IMR-90 (cell line): ENCODE results near the gene CNPY2. TPM values are rescaled to one million over a fixed set of nuclear protein-coding genes. Genes with fewer than 3 reads are reported as not detected.

Source experiments
- ATAC-seq: fragments of 200-7000 bp; cut with Tn5 transposase; 2 replicates; pipeline ENCODE4 v1.9.1; 2020; ENCODE audit warnings: low read depth, mild to moderate bottlenecking, moderate library complexity
- BruUV-seq: library from RNA; stranded (reverse); fragments of 400-500 nt; replicated peaks from 2 replicates; lab custom pipeline; 2021; lab: Mats Ljungman, UMichigan
- CTCF ChIA-PET: fragments of 300-600 bp; formaldehyde crosslinking; extraction: SDS; loops from one replicate; lab custom pipeline; 2021; ENCODE audit warnings: antibody characterized with exemption; lab: Yijun Ruan, JAX
- POLR2A ChIA-PET: fragments of 300-600 bp; sonication (Branson Sonifier 250); formaldehyde crosslinking; loops from one replicate; lab custom pipeline; 2022; ENCODE audit warnings: antibody characterized with exemption; ENCODE audit not compliant: unreplicated experiment; lab: Charles Lee
- DNase-seq: peaks from one replicate; pipeline ENCODE4 v3.0.0; 2013
- H2AFZ ChIP-seq: replicated peaks from 2 replicates; pipeline ENCODE3; 2013; ENCODE audit warnings: low read length, mild to moderate bottlenecking; ENCODE audit not compliant: poor library complexity
- H2AK5ac ChIP-seq: 2 replicates; pipeline ENCODE4 v1.6.1; 2013; ENCODE audit warnings: low read depth, low read length, inconsistent platforms
- H2AK9ac ChIP-seq: replicated peaks from 2 replicates; pipeline ENCODE3; 2013; ENCODE audit warnings: mild to moderate bottlenecking, low read depth, low read length, moderate library complexity; ENCODE audit not compliant: poor library complexity
- H2BK120ac ChIP-seq: 2 replicates; pipeline ENCODE4 v1.6.1; 2013; ENCODE audit warnings: low read depth, low read length, inconsistent platforms
- H2BK15ac ChIP-seq: 3 replicates; pipeline ENCODE4 v1.6.1; 2013; ENCODE audit warnings: low read depth, low read length, inconsistent platforms
- H2BK20ac ChIP-seq: 2 replicates; pipeline ENCODE4 v1.6.1; 2013; ENCODE audit warnings: low read depth, mild to moderate bottlenecking, inconsistent platforms, low read length, moderate library complexity
- H2BK5ac ChIP-seq: 2 replicates; pipeline ENCODE4 v1.6.1; 2013; ENCODE audit warnings: mild to moderate bottlenecking, low read depth, low read length, inconsistent platforms; ENCODE audit not compliant: poor library complexity, severe bottlenecking
- H3K14ac ChIP-seq: replicated peaks from 2 replicates; pipeline ENCODE4 v1.6.1; 2013; ENCODE audit warnings: low read depth, low read length, inconsistent platforms
- H3K18ac ChIP-seq: 2 replicates; pipeline ENCODE4 v1.6.1; 2013; ENCODE audit warnings: low read depth, low read length, control low read depth
- H3K23ac ChIP-seq: 2 replicates; pipeline ENCODE4 v1.6.1; 2013; ENCODE audit warnings: low read depth, low read length, inconsistent platforms
- H3K27ac ChIP-seq: 2 replicates; pipeline ENCODE4 v1.5.1; 2013; ENCODE audit warnings: mild to moderate bottlenecking, control low read depth, low read length; ENCODE audit not compliant: insufficient read depth
- H3K27me3 ChIP-seq: 2 replicates; pipeline ENCODE4 v1.6.1; 2013; ENCODE audit warnings: low read length; ENCODE audit not compliant: control insufficient read depth, insufficient read depth
- H3K36me3 ChIP-seq: 2 replicates; pipeline ENCODE4 v1.6.1; 2013; ENCODE audit warnings: low read length, mixed read lengths; ENCODE audit not compliant: control insufficient read depth, insufficient read depth
- H3K4ac ChIP-seq: 2 replicates; pipeline ENCODE4 v1.6.1; 2013; ENCODE audit warnings: low read depth, low read length, inconsistent platforms
- H3K4me1 ChIP-seq: 2 replicates; pipeline ENCODE4 v1.6.1; 2013; ENCODE audit warnings: low read length, mixed read lengths; ENCODE audit not compliant: control insufficient read depth, insufficient read depth
- H3K4me2 ChIP-seq: 2 replicates; pipeline ENCODE4 v1.6.1; 2013; ENCODE audit warnings: low read depth, mild to moderate bottlenecking, control low read depth, low read length, moderate library complexity
- H3K4me3 ChIP-seq: 2 replicates; pipeline ENCODE4 v1.5.1; 2013; ENCODE audit warnings: low read depth, mild to moderate bottlenecking, control low read depth, low read length, moderate library complexity; ENCODE audit not compliant: insufficient read depth
- H3K56ac ChIP-seq: 2 replicates; pipeline ENCODE4 v1.6.1; 2013; ENCODE audit warnings: low read length, inconsistent platforms; ENCODE audit not compliant: insufficient read depth; ENCODE audit errors: extremely low read depth
- H3K79me1 ChIP-seq, 2 experiments: 2 replicates each; pipeline ENCODE4 v1.6.1; 2013; ENCODE audit warnings: low read length in 2 of 2, inconsistent platforms in 1 of 2, low read depth in 1 of 2
- H3K9ac ChIP-seq: 2 replicates; pipeline ENCODE4 v1.6.1; 2013; ENCODE audit warnings: low read depth, low read length, control low read depth
- H3K9me1 ChIP-seq: 2 replicates; pipeline ENCODE4 v1.6.1; 2013; ENCODE audit warnings: low read length, inconsistent platforms; ENCODE audit not compliant: insufficient read depth
- H3K9me3 ChIP-seq: 2 replicates; pipeline ENCODE4 v1.6.1; 2013; ENCODE audit warnings: low read length; ENCODE audit not compliant: control insufficient read depth, insufficient read depth
- H4K20me1 ChIP-seq: 2 replicates; pipeline ENCODE4 v1.6.1; 2013; ENCODE audit warnings: low read length, inconsistent platforms; ENCODE audit not compliant: insufficient read depth
- H4K5ac ChIP-seq: 2 replicates; pipeline ENCODE4 v1.6.1; 2013; ENCODE audit warnings: mild to moderate bottlenecking, low read depth, low read length, control low read depth
- H4K8ac ChIP-seq, 2 experiments: 2 replicates each; pipeline ENCODE4 v1.6.1; 2013; ENCODE audit warnings: low read depth in 2 of 2, low read length in 2 of 2, control low read depth in 1 of 2, inconsistent platforms in 1 of 2
- H4K91ac ChIP-seq: 2 replicates; pipeline ENCODE4 v1.6.1; 2013; ENCODE audit warnings: low read depth, low read length, inconsistent platforms; ENCODE audit not compliant: insufficient read depth
- BHLHE40 ChIP-seq: fragments of 150-350 bp; IDR thresholded peaks from 2 replicates; pipeline ENCODE4 v1.6.1; 2016; ENCODE audit warnings: mild to moderate bottlenecking, low read depth, low read length
- CEBPB ChIP-seq: IDR thresholded peaks from 2 replicates; pipeline ENCODE4 v1.6.1; 2012; ENCODE audit warnings: low read depth, low read length, improper control_type of control experiment
- CTCF ChIP-seq: conservative IDR thresholded peaks from 2 replicates; pipeline ENCODE4 v1.5.1; 2012; ENCODE audit warnings: mild to moderate bottlenecking, low read depth, low read length, improper control_type of control experiment
- ELK1 ChIP-seq: fragments of 150-350 bp; IDR thresholded peaks from 2 replicates; pipeline ENCODE4 v1.6.1; 2016; ENCODE audit warnings: low read depth, mild to moderate bottlenecking, low read length, moderate library complexity, borderline replicate concordance
- FOS ChIP-seq: fragments of 150-350 bp; IDR thresholded peaks from 2 replicates; pipeline ENCODE4 v1.6.1; 2016; ENCODE audit warnings: low read depth, low read length
- MAZ ChIP-seq: IDR thresholded peaks from 2 replicates; pipeline ENCODE4 v1.6.1; 2012; ENCODE audit warnings: low read depth, mild to moderate bottlenecking, low read length, improper control_type of control experiment, moderate library complexity, borderline replicate concordance
- MXI1 ChIP-seq: IDR thresholded peaks from 2 replicates; pipeline ENCODE4 v1.6.1; 2012; ENCODE audit warnings: low read depth, mild to moderate bottlenecking, low read length, moderate library complexity, borderline replicate concordance
- NFE2L2 ChIP-seq: fragments of 150-350 bp; IDR thresholded peaks from 2 replicates; pipeline ENCODE4 v1.6.1; 2016; ENCODE audit warnings: low read depth, mild to moderate bottlenecking, low read length
- POLR2A ChIP-seq: IDR thresholded peaks from 2 replicates; pipeline ENCODE4 v1.6.1; 2012; ENCODE audit warnings: mild to moderate bottlenecking, low read depth, low read length
- RCOR1 ChIP-seq: IDR thresholded peaks from 2 replicates; pipeline ENCODE4 v1.6.1; 2012; ENCODE audit warnings: mild to moderate bottlenecking, low read length, improper control_type of control experiment; ENCODE audit not compliant: insufficient replicate concordance
- RFX5 ChIP-seq: IDR thresholded peaks from 2 replicates; pipeline ENCODE4 v1.8.0; 2012; ENCODE audit warnings: low read depth, mild to moderate bottlenecking, low read length, moderate library complexity
- SMC3 ChIP-seq: fragments of 150-350 bp; IDR thresholded peaks from 2 replicates; pipeline ENCODE4 v1.6.1; 2016; ENCODE audit warnings: low read depth, mild to moderate bottlenecking, antibody characterized with exemption, low read length, moderate library complexity
- USF2 ChIP-seq: fragments of 150-350 bp; IDR thresholded peaks from 2 replicates; pipeline ENCODE4 v1.6.1; 2017; ENCODE audit warnings: mild to moderate bottlenecking, antibody characterized with exemption, low read length, low read depth
- WGBS, 2 experiments: methylation state at CpG; one replicate each; pipeline versions ENCODE4 v1.1.5 to v1.1.7; 2013; ENCODE audit warnings: missing lambda C conversion rate in 2 of 2; ENCODE audit not compliant: insufficient read length in 1 of 2; ENCODE audit errors: extremely low coverage in 2 of 2; 5-methylcytosine and 5-hydroxymethylcytosine counted together
- dilution Hi-C: fragments of 300-500 bp; cut with HindIII; formaldehyde crosslinking; loops from one replicate; pipeline ENCODE4 v1.14.3; 2018; ENCODE audit warnings: low sequenced_read_pairs; ENCODE audit not compliant: unreplicated experiment
- in situ Hi-C: fragments of 300-500 bp; cut with MboI; formaldehyde crosslinking; loops from 3 replicates; pipeline ENCODE4 v1.14.3; 2019; ENCODE audit warnings: low sequenced_read_pairs, inconsistent platforms, mixed read lengths
- intact Hi-C: fragments of 100-400 bp; cut with micrococcal nuclease; formaldehyde crosslinking; loops from 2 replicates; pipeline ENCODE4 v1.10.0; 2022
- polyA plus RNA-seq, 3 experiments: library from polyadenylated mRNA; depleted of rRNA; stranded (reverse); fragments of >200 nt; gene quantifications; 2 replicates each; pipeline ENCODE4 v1.2.3, GENCODE V29; 2012; ENCODE audit warnings: low replicate concordance in 1 of 3
- total RNA-seq: library from RNA; depleted of rRNA; stranded (reverse); fragments of >200 nt; gene quantifications from 2 replicates; pipeline ENCODE4 v1.2.3, GENCODE V29; 2012

The CNPY2 gene
- total and polyA plus RNA-seq, 2 of the 4 experiments (the other 2 are of a cell fraction), result 65.2 to 175 TPM

GRCh38 chr12:56282030-56282429 lies 33.8 kb downstream of the CNPY2 start:
- in situ Hi-C loops, result no loop called here

More at GRCh38 chr12:56282030-56282429, 33.8 kb downstream of the CNPY2 start:
- Histone ChIP-seq H3K9me1 (no peaks in the 10 kb centered on the region), H3K4me3 (no peak overlapping the region), H2AK5ac (no peak overlapping the region), H2BK20ac (no peak overlapping the region), H3K36me3 (peaks cover 53% of the 10 kb centered on the region), H3K27ac (no peak overlapping the region), H3K9me3 (no peaks in the 10 kb centered on the region), H2BK5ac (no peak overlapping the region), H4K5ac (no peak overlapping the region), H2BK120ac (no peak overlapping the region), H3K4ac (no peak overlapping the region), H3K14ac (no peak overlapping the region), H2AK9ac (no peak overlapping the region), H4K91ac (no peak overlapping the region), H3K18ac (no peak overlapping the region), H4K8ac (no peak overlapping the region), H2AFZ (no peak overlapping the region), H3K4me2 (no peak overlapping the region), H3K4me1 (peaks cover 4% of the 10 kb centered on the region; the same call in 1 of the 2 replicates), H4K20me1 (peaks cover 8% of the 10 kb centered on the region; the same call in 1 of the 2 replicates), H3K9ac (no peak overlapping the region), H3K27me3 (no peaks in the 10 kb centered on the region), H3K79me1 (peaks cover 17 to 22% of the 10 kb centered on the region in 2 experiments), H3K23ac (no peak overlapping the region), H2BK15ac (no peak overlapping the region), H3K56ac (no peak overlapping the region)
- WGBS, 2 experiments, result 100% methylated on average over 1 of the region's 6 CpGs; no CpG with 5 or more reads in 1 of the 2 experiments
- no peak for ATAC-seq
- TF ChIP-seq RFX5 (no peak), POLR2A (no peak), BHLHE40 (no peak), MAZ (no peak), USF2 (no peak), ELK1 (no peak), MXI1 (no peak), NFE2L2 (no peak), CEBPB (no peak), FOS (no peak), RCOR1 (no peak), CTCF (no peak), SMC3 (no peak)
- no TSS peak for BruUV-seq
- CTCF ChIA-PET, result interaction anchor here (1.1 kb wide), 1 partner anchor 17 kb away, joined by 4 read pairs; no protein-coding TSS in a partner anchor
- intact Hi-C loops (no loop called here), dilution Hi-C loops (no loop called here)
- no peak for DNase-seq
- POLR2A ChIA-PET, result no interaction called here
